C1 segment of cervical spinal cord (tissue), 14 donors: ENCODE measurements around the gene ASPDH.
"Not testable (repeated sequence)": the region's sequence is repeated elsewhere in the genome, so short reads cannot be mapped to it uniquely, and the experiment has no call there.

Experiments
- DNase-seq, 14 donors: peaks; one replicate each; lab custom pipeline; 2025; lab: John Stamatoyannopoulos, UW

Gene ASPDH

DNA sequence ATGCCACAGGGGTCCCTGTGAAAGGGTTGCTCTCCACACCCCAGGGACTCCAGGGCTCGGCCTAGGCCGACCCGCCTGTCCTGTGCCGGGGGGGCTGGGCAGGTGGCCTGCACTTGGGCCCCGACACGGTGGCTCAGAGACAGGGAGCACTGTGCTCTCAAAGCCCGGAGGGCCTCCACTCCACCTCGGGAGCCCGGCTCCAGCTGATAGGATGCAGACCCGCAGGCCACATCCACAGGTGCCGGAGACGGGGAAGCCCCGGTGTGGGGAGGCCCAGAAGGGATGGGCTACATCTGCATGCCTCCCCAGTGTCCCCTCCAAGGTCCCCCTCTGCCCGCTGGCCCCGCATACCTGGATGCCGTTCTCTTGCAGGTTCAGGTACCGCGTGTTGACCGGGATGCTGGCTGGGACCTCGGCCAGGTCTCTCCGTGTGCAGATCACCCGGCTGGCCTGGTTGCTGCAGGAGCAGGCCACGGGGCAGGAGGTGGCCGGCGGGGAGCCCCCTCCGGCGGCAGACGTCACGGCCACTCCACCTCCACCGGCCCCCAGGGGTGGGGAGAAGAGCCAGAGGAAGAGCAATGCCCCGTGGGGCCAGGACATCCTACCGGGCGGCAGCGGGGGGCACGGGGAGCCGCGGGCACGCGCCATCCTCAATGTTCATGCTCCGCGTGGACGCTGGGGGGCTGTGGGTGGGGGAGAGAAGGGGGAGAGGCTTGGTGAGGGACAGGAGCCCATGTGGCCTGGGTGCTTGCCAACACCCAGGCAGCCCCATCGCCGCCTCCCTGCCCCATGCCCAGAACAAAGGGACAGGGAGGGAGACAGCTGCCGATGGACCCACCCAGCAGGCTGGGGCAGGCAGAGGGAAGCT, 34.7 kb upstream of the ASPDH start:
- peak in 11 of 14 donors; percentile 30 to 81 (median 55) for DNase-seq

DNA sequence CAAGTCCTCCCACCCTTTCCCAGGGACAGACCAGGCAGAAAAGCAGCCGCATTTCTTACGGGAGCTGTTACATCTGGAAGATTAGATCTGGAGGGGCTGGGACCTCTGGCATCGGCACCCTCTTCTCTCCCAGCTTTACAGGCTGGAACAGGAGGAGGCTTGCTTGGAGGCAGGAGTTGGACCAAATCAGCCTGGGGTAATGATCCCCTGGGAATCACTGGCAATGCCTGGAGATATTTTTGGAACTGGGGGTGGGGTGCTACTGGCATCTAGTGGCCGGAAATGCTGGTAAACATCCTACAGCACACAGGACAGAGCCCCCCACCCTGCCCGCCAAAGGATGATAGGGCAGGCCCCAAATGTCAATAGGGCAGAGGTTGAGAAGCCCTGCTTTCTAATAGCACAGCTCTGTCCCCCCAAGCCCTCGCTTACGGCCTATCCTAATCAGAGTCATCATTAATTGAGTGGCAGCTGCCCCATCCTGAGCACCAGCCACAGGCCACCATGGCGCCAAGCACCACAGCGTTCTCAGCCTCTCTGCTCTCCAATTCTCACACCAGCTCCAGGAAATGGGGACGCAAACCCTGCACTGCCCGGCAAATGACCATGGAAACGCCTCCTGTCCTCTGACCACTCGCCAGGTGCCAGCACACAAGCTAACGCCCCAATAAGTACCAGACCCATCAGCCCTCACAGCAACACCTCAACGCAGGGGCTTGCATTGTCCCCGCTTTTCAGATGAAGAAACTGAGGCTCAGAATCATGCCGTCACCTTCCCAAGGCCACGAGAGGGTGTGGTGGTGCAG, 33.9 kb upstream of the ASPDH start:
- DNase-seq: peak in 7 of 14 donors; percentile 33 to 51 (median 48)

DNA sequence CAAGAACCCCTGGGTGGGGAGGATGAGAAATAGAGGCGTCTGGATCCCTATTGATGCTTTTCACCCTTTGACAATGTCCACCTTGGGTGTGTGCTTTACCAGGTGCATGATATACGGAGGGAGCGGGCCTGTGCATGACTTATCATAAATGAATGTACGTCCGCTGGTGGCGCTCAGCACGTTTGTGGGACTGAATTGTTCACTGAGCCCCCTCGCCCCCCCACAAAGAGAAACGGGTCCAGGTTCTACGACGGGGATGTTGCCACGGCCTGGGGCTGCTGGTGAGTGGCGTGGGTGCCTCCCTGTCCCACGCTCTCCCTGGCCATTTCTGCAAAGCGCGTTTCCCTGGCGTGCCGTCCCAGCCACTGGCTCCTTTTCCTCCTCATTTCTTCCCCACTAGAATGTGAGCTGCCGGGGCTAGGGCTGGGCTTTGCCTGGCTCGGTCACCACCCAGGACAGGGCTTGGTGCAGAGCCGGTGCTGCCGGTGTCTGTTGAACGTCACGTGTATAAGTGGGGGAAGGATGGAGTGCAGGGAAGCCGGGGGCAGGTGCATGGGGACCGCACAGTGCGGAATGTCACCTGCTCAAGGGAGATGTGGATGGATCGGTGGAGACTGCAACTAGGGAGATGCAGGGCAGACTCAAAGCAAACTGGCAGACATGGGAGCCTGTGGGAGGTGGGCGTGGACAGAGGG, 33.0 kb upstream of the ASPDH start:
- DNase-seq: peak in 4 of 14 donors; percentile 18 to 50 (median 47)

DNA sequence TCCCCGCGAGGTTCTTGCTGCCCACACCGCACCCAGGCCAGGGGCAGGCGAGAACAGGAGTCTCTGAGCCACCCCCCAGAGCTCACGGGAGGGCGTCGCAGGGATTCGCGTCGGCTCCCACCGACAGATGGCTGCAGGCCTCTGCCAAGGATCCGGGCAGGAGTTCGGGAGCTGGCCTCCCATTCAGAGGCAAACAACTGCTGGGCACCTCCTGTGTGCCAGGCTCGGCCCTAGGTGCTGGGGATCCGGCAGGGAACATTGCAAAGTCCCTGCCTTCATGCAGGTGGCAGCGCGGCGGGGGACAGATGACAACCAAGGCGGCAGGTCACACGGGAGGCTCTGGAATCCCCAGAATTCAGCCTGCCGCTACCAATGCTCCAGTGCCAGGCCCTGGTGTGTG, 29.2 kb upstream of the ASPDH start:
- peak in 1 of 14 donors; percentile 80 for DNase-seq

DNA sequence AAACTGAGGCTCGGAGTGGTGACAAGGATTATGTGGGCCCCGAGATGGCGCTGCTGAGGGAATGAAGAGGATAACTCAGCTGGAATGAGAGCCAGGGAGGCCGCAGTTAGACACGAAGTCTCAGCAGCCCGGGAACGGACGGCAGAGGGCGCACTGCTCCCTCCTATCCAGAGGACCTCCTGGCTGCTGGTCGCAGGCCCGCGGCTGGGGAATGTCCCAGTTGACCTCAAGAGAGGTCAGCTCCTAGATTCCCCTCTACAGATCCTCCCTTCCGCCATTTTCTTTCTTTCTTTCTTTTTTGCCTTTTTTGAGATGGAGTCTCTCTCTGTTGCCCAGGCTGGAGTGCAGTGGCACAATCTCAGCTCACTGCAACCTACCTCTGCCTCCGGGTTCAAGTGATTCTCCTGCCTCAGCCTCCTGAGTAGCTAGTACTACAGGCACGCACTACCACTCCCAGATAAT, 24.1 kb upstream of the ASPDH start:
- DNase-seq: peak in 12 of 14 donors; percentile 29 to 77 (median 64)

DNA sequence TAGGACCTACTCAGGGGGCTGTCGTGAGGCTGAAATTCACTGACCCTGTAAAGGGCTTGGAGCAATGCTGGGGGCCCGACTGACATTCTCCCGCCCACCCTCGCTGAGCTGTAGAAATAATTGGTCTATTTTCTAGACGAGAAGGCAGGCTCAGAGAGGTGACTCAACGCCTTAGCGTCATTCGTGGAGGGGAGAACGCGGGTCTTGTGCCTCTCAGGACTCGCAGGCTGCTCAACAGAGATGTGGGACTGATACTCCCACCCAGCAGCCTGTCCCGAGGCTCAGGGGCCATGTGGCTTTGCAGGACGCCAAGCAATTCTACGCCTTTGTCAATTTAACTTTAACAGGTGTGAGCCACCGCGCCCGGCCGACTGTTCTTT, 23.6 kb upstream of the ASPDH start:
- peak in 1 of 14 donors; percentile 36 for DNase-seq

DNA sequence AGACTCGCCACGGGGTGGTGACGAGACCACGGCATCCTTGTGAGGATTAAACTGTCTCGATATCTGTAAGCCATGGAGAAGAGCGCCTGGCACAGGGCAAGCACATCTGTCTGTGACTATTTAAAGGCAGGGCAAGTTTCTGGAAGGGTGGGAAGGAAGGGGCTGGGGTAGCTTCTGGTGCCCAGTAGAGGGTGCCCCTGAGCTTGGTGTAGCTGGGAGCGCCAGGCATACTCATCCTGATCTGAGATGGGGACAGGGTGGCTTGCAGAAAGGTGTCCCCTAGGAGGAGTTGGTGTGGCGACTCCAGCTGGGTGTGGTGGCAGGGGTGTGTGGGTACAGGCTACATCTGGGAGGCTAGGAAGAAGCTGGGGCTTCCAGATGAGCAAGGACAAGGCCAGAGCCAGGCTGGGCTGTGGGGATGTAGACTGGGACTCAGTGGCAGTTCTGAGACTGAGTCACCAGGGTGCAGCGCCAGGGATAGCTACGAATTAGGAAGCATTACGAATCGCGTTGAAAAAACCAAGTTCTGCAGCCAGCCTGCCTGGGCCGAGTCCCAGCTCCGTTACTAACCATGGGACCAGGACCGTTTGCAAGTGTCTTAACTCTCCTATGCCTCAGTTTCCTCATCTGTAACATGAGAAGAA, 23.1 kb upstream of the ASPDH start:
- DNase-seq: peak in 1 of 14 donors; percentile 22

DNA sequence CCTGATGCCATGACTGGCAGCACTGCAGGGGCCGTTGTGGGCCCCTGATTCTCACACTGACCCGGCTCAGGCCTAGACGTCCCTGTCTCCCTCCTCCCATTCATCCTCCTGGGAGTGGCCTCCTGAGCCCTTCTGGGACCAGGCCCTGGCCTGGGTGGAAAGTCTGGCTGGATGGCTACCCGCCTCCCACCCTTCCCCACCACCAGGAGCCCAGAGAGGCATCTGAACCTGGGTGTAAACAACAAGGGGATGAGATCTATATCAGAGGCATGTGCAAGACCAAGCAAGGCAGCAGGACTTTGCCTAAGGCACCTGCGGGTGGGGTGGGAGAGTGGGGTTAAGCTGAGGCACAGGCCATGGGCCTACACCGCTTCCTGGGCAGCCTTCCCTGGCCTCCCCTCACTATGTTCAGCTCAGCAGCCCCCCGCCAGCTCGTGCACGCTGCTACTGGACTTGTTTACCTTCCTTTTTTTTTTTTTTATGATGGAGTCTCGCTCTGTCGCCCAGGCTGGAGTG, 22.0 kb upstream of the ASPDH start:
- DNase-seq: no peak

DNA sequence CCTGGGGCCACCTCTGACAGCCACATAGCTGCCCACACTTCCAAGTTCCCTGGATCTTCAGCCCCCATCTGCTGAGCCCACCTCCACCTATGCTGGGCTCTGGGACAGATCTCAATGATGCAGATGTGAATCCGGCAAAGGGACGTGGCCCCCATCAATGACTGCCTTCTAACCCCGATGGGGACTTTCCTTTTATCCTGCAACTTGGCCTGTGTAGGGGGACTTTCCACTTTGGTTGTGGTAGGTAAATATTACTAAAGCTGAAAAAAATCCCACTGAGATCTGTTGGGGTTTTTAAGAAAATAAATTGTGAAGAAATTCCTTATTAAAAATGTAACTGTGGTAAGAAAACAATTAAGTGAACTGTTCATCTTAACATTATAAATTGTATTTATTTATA, 20.8 kb upstream of the ASPDH start:
- DNase-seq: no peak

DNA sequence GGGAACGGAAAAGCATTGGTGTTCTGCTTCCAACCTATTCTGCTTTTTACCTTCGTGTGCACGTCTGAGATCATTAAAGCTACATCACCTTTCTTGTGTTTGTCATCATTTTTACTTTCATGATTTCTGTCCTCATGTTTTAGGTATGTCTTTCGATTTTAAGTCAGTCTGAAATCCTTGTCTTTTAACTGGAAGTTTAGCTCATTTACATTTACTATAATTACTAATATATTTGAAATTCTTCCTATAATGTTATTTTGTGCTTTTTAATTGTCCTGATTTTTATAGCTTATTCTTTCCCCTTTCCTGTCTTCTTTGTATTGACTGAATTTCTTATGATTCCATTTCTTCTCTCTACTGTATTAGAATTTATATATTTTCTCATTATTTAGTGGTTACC, 19.2 kb upstream of the ASPDH start:
- no peak for DNase-seq

DNA sequence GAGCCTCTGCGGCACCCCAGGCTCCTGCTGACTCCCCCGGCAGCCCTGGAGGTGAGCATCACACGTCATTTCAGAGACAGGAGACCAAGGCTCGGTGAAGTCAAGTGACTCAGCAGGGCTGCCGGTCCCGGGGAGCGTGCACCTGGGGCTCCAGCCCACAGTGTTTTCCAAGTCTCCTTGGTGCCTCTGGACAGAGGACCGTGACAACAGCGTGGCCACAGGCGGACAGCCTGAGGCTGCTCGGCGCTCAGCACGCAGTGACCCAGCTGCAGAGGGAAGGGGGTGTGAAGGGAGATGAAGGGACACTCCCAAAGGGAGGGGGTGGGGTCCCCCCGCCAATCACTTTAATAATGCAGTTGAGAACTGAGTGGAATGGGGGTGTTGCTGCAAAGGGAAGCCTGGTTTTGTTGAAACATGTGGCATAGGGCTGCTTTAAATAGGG, 17.5 kb upstream of the ASPDH start:
- DNase-seq: peak in 1 of 14 donors; percentile 18

DNA sequence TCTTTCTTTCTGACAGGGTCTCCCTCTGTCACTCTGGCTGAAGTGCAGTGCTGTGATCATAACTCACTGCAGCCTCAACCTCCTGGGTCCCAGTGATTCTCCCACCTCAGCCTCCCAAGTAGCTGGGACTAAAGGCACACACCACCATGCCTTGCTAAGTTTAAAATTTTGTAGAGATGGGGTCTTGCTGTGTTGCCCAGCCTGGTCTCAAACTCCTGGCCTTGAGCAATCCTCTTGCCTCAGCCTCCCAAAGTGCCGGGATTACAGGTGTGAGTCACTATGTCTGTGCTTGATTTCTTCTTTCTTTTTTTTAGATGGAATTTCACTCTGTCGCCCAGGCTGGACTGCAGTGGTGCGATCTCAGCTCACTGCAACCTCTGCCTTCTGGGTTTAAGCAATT, 14.3 kb upstream of the ASPDH start:
- not testable (repeated sequence) for DNase-seq

DNA sequence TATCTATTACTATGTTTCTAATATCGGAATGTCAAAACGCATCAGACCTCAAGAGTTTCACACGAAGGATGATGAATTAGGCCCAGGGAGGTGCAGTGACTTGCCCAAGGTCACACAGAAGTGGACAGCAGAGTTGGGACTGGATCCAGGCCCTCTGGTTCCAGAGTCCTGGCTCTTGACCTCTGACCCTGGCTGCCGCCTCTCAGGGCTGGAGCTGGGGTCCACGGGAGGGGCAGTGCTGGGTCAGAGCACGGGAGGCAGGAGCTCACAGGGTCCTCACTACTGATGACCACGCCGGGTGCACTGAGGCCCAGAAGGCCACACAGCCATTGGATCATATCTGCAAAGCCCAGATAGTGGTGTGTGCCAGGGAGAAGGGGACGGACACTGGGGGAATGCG, 9.2 kb upstream of the ASPDH start:
- DNase-seq: no peak

DNA sequence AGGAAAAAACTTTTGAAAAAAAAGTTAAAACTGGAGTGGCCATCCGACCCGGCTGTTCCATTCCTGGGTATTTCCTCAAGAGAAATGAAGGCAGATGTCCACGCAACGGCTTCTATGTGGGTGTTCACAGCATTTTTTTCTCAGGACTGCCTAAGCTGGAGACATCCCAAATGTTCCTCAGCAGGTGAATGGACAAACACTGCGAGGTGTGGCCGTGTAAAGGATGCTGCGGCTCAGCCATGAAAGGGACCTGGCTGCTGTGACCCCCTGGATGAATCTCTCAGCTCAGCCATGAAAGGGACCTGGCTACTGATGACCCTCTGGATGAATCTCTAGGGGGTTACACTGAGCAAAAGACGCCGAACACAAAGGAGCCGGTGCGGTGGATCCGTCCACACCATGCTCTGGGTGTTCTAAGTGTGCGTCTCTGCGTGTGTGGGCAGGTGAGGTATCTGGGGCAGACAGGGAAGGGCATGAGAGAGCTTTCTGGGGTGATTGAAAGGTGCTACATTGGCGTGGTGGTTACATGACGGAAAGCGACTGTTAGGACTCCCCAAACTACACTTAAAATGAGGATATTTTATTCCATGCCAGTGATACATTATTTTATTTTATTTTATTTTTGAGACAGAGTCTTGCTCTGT, 7.2 kb upstream of the ASPDH start:
- DNase-seq: peak in 1 of 14 donors; percentile 10

DNA sequence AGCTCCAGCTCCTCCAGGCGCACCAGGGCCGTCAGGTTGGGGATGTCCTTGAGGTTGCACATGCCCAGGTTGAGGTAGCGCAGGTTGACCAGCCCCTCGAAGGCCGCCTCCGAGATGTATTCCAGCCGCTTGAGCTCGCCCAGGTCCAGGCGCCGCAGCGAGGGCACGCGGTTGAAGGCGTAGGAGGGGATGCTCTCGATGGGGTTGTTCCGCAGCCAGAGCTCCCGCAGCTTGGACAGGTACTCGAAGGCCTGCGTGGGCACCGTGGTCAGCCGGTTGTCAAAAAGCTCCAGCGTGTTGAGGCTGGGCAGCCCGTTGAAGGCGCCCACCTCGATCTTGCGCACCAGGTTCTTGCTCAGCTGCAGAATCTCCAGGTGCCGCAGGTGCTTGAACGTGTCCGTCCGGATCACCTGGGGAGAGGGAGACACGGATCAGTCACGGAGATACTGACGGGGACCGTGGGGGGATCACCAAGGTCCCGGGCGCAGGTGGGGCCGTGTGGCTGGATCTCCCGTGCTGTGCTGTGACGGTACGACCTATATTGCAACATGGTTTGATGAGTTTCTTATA, 5.4 kb upstream of the ASPDH start:
- DNase-seq: no peak

DNA sequence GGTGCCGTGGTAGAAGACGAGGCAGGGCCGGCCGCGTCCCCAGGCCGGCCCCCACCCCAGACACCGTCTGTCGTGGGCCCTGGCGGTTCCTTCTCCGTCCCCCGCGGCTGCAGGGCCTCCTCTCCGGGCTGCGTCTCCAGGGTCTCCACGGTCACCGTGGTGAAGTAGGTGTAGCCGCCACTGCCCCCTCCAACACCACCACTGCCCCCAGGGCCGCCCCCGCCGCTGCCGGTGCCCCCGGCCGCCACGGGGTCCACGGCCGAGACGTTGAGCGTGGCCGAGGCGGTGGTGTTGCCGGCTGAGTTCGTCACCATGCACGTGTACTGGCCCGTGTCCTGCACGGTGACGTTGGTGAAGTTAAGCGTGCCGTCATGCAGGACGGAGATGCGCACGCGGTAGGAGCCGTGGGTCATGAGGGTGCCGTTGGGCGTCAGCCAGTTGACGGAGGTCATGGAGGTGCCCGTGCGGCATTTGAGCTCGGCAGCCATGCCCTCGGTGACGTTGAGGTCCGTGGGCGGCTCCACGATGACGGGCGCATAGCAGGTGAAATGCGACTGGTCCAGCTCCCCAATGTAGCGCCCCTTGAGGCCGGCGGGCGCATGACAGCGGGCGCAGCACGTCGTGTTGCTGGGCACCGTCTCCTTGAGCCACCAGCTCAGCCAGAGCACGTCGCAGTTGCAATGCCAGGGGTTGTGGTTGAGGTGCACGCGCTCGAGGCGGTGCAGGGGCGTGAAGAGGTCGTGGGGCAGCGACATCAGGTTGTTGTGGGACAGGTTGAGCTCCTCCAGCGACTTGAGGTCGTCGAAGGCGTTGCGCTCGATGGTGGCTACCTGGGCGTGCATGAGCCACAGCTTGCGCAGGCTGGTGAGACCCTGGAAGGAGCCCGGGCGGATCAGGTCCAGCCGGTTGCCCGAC, 4.6 kb upstream of the ASPDH start:
- DNase-seq: no peak

DNA sequence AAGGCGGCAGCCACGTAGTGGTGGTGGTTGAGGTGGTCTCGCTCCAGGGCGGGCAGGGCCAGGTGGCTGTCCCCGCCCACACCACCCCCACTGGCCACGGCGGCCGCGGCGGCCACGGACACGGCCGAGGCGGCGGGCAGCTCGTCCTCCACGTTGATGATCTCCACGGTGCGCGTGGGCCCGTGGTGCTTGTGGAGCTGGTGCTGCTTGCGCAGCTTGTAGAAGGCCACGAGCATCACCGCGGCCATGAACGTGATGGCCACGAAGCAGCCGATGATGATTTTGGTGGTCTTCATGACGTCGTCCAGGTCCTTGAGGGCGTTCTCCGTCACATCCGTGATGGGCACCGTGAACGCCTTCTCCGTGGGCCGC, 4.0 kb upstream of the ASPDH start:
- DNase-seq: no peak

DNA sequence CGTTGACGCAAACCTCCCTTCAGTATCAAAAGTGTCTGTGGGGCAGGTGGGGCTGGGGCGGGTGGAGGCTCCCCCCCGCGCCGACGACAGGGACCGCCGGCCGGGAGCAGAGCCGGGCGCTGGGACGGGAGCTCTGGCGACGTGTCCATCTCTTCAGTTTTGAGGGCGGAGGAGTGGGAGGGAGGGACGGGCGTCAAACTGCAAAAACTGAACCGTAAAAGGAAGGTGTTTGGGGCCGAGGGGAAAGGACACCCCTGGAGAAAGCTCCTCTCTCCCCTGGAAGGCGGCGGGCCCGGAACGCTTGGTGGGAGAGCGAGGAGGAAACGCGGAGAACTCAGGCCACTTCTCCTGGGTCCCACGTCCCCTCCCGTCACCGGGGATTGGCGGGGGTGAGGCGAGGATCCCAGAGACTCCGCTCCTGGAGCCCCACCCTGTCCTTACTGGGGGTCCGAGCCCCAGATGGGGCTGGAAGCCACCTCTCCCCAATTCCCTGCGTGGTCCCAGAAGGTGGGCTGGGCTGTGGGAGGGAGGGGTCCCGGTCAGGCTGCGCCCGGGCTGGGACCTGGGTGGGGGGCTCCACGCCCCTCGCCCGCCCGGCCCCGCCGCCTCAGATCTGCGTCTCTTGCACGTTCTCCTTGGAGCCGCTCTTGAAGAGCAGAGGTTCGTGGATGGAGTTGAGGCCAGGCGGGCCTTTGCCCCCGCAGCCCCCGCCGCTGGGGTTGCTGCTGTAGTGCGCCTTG, 3.4 kb upstream of the ASPDH start:
- no peak for DNase-seq

DNA sequence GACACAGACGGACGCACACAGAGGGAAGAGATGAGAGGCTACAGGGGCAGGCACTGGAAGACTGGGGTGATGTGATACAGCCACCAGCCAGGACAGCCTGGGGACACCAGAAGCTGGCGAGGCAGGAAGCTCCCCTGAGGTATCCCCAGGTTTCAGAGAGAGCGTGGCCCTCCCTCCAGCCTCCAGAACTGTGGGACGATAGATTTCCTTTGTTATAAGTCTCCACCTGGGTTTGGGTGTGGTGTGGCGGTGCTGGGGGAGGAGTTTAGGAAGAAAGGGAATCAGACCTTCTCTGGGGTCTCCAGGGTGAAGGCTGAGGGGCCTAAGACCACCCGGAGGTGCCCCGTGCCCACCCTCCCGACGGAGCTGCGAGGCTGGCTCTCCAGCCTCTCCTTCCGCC, 2.7 kb upstream of the ASPDH start:
- DNase-seq: no peak
